ENCODE results near the gene OLIG2.

DNA sequence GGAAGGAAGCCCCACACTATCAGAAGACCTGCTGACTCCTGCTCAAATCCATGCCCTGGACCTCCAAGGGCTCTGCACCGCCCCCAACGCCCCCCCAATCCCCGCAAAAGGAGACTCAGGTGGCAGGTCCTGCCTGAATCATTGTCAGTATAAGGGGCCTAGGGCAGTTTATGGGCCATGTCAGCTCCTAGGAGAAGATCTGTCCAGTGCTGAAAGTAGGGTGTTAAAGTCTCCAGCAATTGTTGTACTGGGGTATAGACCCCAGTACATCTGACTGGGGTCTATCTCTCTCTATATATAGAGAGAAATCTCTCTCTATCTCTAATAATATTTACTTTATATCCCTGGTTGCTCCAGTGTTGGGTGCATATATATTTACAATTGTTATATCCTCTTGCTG is 12.1 kb upstream of the OLIG2 start:
- TF ChIP-seq SUZ12 (IDR thresholded peaks at IDR 0.05; ENCODE audit: extremely low read depth, insufficient read depth, insufficient read length) (no peak), YY1 (IDR thresholded peaks at IDR 0.05; ENCODE audit: insufficient read depth, insufficient read length) (no peak)

Data from NT2/D1 (cell line).